H1 (cell line): ENCODE measurements around the gene TCF4. TPM values are rescaled to one million over a fixed set of nuclear protein-coding genes. Genes with fewer than 3 reads are reported as not detected.

ENCODE experiments used
- CHD7 ChIP-seq: fragments of 300-600 bp; sonication (generic); IDR thresholded peaks from 2 replicates; pipeline ENCODE4 v1.7.1; 2012; ENCODE audit warnings: low read length, moderate library complexity, mild to moderate bottlenecking, inconsistent platforms; ENCODE audit not compliant: insufficient replicate concordance
- FOSL1 ChIP-seq: IDR thresholded peaks from 2 replicates; pipeline ENCODE4 v1.6.1; 2011; ENCODE audit warnings: mild to moderate bottlenecking, low read depth, low read length, moderate library complexity; ENCODE audit not compliant: insufficient read depth
- polyA plus RNA-seq, 7 experiments: library from polyadenylated mRNA; depleted of rRNA in 3 of 7; stranded (reverse) in 5 of 7; unstranded in 2 of 7; fragments of >200 nt in 5 of 7; fragments of 200-250 nt in 2 of 7; gene quantifications; 1 replicate in 5 of 7; 2 replicates in 1 of 7; 4 replicates in 1 of 7; pipeline versions ENCODE4 v1.2.1 to v1.2.3, GENCODE V29; 2011 to 2013; ENCODE audit warnings: missing spikeins in 2 of 7, mixed read lengths in 2 of 7
- total RNA-seq: library from RNA; stranded (reverse); fragmentation: NEBNext Ultra II Directional; extraction: Animal tissue kit (Norgen Biotek cat#: 25700); gene quantifications from 2 replicates; pipeline ENCODE4 v1.2.1, GENCODE V29; 2021

The TCF4 gene
- total and polyA plus RNA-seq, 2 of the 8 experiments (the other 6 are each of a cell fraction or from before 2014, with no cell fraction given) = 59.3 to 118 TPM

DNA sequence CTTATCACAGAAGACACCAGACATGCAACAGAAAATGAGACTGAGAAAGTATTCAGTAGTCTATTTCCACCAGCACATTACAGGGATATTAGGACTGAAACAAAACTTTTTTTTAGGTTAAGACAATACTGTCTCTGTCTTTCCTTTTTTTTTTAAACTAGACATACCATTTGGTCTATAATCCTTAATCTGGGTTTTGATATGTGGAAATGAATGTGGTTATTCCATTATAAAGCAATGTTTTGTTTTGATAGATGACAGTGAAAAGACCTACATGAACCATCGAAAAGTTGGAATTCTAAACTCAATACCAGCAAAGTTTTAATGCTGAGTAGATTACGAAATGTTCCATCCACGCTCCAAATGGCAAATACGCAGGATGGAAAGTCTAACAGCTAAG is 123.4 kb downstream of the TCF4 start (continued):
- TF ChIP-seq FOSL1 = no peak
- TF ChIP-seq CHD7 = no peak
